Activated gamma-delta T cell (primary cell): ENCODE results near the gene RPS27L.

Experiments used
- DNase-seq: peaks from one replicate; lab custom pipeline; 2025; lab: John Stamatoyannopoulos, UW
- total RNA-seq, 2 donors: gene quantifications; one replicate each; lab custom pipeline; 2026; lab: John Stamatoyannopoulos, UW

RPS27L gene
- total RNA-seq, result 75.5 to 78.9 reads per million in 2 donors

- peak; percentile 58 for DNase-seq
These were observed at the start of gene RPS27L for GRCh38 chr15:63157118-63157843. Gene RPS27L (minus strand): TSS chr15:63157477. CDS start chr15:63157405, 72 bp downstream.

GRCh38 chr15:63206079-63206478 is 48.8 kb upstream of the RPS27L start:
- no peak for DNase-seq

GRCh38 chr15:63203451-63204090 is 46.3 kb upstream of the RPS27L start:
- DNase-seq, result no peak

GRCh38 chr15:63202861-63203260 is 45.6 kb upstream of the RPS27L start:
- no peak for DNase-seq

GRCh38 chr15:63200464-63201249 is 43.4 kb upstream of the RPS27L start:
- no peak for DNase-seq

- DNase-seq, result no peak
These were observed 41.3 kb upstream of the RPS27L start for GRCh38 chr15:63198371-63199250.

GRCh38 chr15:63197626-63198025 is 40.3 kb upstream of the RPS27L start:
- no peak for DNase-seq

GRCh38 chr15:63196842-63197241 is 39.6 kb upstream of the RPS27L start:
- no peak for DNase-seq

GRCh38 chr15:63195569-63196015 is 38.3 kb upstream of the RPS27L start:
- no peak for DNase-seq

- DNase-seq, result no peak
These were observed 37.7 kb upstream of the RPS27L start for GRCh38 chr15:63194880-63195568.

GRCh38 chr15:63194302-63194701 is 37.0 kb upstream of the RPS27L start:
- DNase-seq, result no peak

GRCh38 chr15:63192619-63193206 is 35.4 kb upstream of the RPS27L start:
- no peak for DNase-seq

GRCh38 chr15:63191895-63192618 is 34.8 kb upstream of the RPS27L start:
- DNase-seq, result no peak

- DNase-seq, result no peak
These were observed 33.7 kb upstream of the RPS27L start for GRCh38 chr15:63190769-63191649.

GRCh38 chr15:63189941-63190768 is 32.9 kb upstream of the RPS27L start:
- DNase-seq, result no peak

GRCh38 chr15:63188926-63189871 is 31.9 kb upstream of the RPS27L start, which contains the start of gene RAB8B:
Gene RAB8B (plus strand): TSS chr15:63189606. CDS start chr15:63189625, 19 bp downstream.
- DNase-seq, result peak; percentile 98
